Endodermal cell (in vitro differentiated cells): ENCODE results near the gene ASB8. TPM values are rescaled to one million over a fixed set of nuclear protein-coding genes. Genes with fewer than 3 reads are reported as not detected.

Experiments used
- DNase-seq: peaks from one replicate; pipeline ENCODE4 v3.0.0-alpha.2; 2017
- H3K27ac ChIP-seq: 2 replicates; pipeline ENCODE4 v1.5.1; 2013; ENCODE audit warnings: mild to moderate bottlenecking, low read depth, low read length, moderate library complexity
- H3K27me3 ChIP-seq: 2 replicates; pipeline ENCODE4 v1.6.1; 2013; ENCODE audit warnings: mild to moderate bottlenecking, low read length, moderate library complexity; ENCODE audit not compliant: insufficient read depth, control insufficient read depth, poor library complexity, severe bottlenecking
- H3K36me3 ChIP-seq: 2 replicates; pipeline ENCODE4 v1.7.0; 2013; ENCODE audit warnings: mild to moderate bottlenecking, low read length, moderate library complexity; ENCODE audit not compliant: control insufficient read depth, insufficient read depth
- H3K4me1 ChIP-seq: one replicate; pipeline ENCODE4 v1.7.0; 2013; ENCODE audit warnings: low read length; ENCODE audit not compliant: control insufficient read depth, insufficient read depth
- H3K4me3 ChIP-seq: 2 replicates; pipeline ENCODE4 v1.5.1; 2013; ENCODE audit warnings: mild to moderate bottlenecking, low read length, moderate library complexity
- H3K9ac ChIP-seq: 2 replicates; pipeline ENCODE4 v1.6.1; 2013; ENCODE audit warnings: mild to moderate bottlenecking, low read length, moderate library complexity; ENCODE audit not compliant: poor library complexity, severe bottlenecking; ENCODE audit errors: extremely low read depth
- H3K9me3 ChIP-seq: 2 replicates; pipeline ENCODE4 v1.6.1; 2013; ENCODE audit warnings: mild to moderate bottlenecking, low read length, moderate library complexity; ENCODE audit not compliant: control insufficient read depth
- H3K27ac Mint-ChIP-seq: 2 replicates; pipeline ENCODE4 v1.8.0; 2020; ENCODE audit warnings: mixed read lengths
- H3K27me3 Mint-ChIP-seq: 2 replicates; pipeline ENCODE4 v1.8.0; 2021; ENCODE audit warnings: mild to moderate bottlenecking, mixed read lengths; ENCODE audit not compliant: insufficient read depth
- H3K36me3 Mint-ChIP-seq: 2 replicates; pipeline ENCODE4 v1.8.0; 2020; ENCODE audit warnings: low read depth, mixed read lengths
- H3K4me1 Mint-ChIP-seq: 2 replicates; pipeline ENCODE4 v1.8.0; 2020; ENCODE audit warnings: mixed read lengths
- H3K4me3 Mint-ChIP-seq: 2 replicates; pipeline ENCODE4 v1.8.0; 2020; ENCODE audit warnings: mild to moderate bottlenecking, moderate library complexity, mixed read lengths
- H3K9me3 Mint-ChIP-seq: 2 replicates; pipeline ENCODE4 v1.8.0; 2020; ENCODE audit warnings: mild to moderate bottlenecking, mixed read lengths
- WGBS, 2 experiments: methylation state at CpG; one replicate each; pipeline versions ENCODE4 v1.1.5 to v1.1.7; 2013; ENCODE audit warnings: missing lambda C conversion rate in 2 of 2, mixed read lengths in 1 of 2; ENCODE audit not compliant: insufficient coverage in 1 of 2, insufficient read length in 1 of 2; 5-methylcytosine and 5-hydroxymethylcytosine counted together
- total RNA-seq, 2 donors: library from RNA; stranded (reverse); fragmentation: NEBNext Ultra II Directional in 1 of 2; extraction: Animal tissue kit (Norgen Biotek cat#: 25700) in 1 of 2; gene quantifications; 2 replicates in 1 of 2; 3 replicates in 1 of 2; pipeline ENCODE4 v1.2.1, GENCODE V29; 2021
- TF ChIP-seq, protein P1 (sequence below): fragments of 200-600 bp; sonication (generic); conservative IDR thresholded peaks from 2 replicates; pipeline ENCODE4 v1.5.0; 2021; ENCODE audit warnings: antibody characterized with exemption, mild to moderate bottlenecking

Gene ASB8
- total RNA-seq, 2 donors from 2014 or later, result 7.1 to 9.0 TPM

DNA sequence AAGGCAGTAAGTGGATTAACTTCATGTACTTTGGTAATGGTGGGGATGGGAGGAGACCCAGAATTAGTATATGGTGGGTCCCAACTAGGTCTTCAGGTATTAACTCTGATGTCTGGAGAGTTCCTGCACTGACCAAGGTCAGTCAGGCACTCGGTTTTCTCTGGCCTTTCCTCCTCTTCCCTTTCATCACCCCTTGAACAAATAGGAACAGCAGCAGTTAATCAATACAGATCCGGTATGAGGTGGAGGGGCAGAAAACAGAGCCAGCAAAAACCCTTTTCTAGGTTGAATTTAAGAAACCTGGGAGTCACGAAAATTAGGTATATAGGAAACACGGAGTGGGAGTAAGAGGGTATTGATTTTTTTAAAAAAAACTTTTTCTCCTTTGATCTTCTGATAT, 34.1 kb downstream of the ASB8 start:
- H3K4me1 Mint-ChIP-seq, result peaks cover 21% of the 10 kb centered on the region
- Histone ChIP-seq H3K27me3 (no peaks in the 10 kb centered on the region), H3K9ac (no peak overlapping the region), H3K27ac (no peak overlapping the region), H3K9me3 (no peaks in the 10 kb centered on the region), H3K4me1 (peaks cover 6% of the 10 kb centered on the region), H3K4me3 (no peak overlapping the region), H3K36me3 (peaks cover 42% of the 10 kb centered on the region)
- no peak for DNase-seq
- H3K36me3 Mint-ChIP-seq, result peaks cover 36% of the 10 kb centered on the region
- H3K9me3 Mint-ChIP-seq, result no peaks in the 10 kb centered on the region
- no peak overlapping the region for H3K27ac Mint-ChIP-seq
- 90% methylated on average over 4 of the region's 4 CpGs; no CpG with 5 or more reads in 1 of the 2 experiments for WGBS, 2 experiments
- TF ChIP-seq, protein P1, sequence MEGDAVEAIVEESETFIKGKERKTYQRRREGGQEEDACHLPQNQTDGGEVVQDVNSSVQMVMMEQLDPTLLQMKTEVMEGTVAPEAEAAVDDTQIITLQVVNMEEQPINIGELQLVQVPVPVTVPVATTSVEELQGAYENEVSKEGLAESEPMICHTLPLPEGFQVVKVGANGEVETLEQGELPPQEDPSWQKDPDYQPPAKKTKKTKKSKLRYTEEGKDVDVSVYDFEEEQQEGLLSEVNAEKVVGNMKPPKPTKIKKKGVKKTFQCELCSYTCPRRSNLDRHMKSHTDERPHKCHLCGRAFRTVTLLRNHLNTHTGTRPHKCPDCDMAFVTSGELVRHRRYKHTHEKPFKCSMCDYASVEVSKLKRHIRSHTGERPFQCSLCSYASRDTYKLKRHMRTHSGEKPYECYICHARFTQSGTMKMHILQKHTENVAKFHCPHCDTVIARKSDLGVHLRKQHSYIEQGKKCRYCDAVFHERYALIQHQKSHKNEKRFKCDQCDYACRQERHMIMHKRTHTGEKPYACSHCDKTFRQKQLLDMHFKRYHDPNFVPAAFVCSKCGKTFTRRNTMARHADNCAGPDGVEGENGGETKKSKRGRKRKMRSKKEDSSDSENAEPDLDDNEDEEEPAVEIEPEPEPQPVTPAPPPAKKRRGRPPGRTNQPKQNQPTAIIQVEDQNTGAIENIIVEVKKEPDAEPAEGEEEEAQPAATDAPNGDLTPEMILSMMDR, result no peak
- no peak overlapping the region for H3K4me3 Mint-ChIP-seq
- no peaks in the 10 kb centered on the region for H3K27me3 Mint-ChIP-seq

DNA sequence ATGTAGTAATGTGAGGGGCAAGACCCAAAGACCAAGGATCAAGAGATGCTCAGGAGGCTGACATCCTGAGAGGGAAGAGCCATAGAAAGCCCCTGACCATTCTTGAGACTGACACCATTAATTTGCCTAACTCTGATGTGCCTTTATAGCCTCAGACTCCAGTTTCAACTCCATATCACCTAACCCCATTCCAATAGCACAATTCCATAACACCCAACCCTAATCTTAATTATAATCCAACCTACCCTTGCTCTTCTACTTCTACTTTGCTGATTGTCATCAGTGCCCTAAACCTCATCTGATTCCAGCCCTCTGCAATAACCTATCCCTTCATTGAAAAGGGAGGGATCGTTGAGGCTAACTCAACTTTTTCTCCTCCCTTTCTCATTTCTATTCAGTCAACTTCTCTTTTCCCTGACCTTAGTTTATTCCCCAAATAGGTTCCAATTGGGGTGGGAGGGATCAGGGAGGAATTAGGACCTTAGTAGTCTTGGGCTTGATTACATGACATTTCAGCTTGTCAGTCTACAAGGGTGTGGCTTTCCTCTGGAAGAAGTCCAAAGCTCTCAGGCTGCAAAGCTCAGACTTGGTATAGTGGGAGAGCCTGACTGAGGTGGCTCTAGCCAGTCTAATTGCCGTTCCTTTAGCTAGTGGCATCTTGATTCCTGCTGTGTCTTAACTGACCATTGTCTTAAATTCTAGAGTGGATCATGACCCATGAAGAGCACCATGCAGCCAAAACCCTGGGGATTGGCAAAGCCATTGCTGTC, 35.1 kb downstream of the ASB8 start:
- DNase-seq, result no peak
- peaks cover 36% of the 10 kb centered on the region for H3K36me3 ChIP-seq
- no peaks in the 10 kb centered on the region for H3K9me3 ChIP-seq
- no peak overlapping the region for H3K9ac ChIP-seq
- H3K4me3 ChIP-seq, result peak overlapping the region; percentile 41
- no peaks in the 10 kb centered on the region for H3K27me3 ChIP-seq
- peaks cover 21% of the 10 kb centered on the region for H3K4me1 Mint-ChIP-seq
- TF ChIP-seq, protein P1, result no peak
- H3K4me1 ChIP-seq, result peaks cover 6% of the 10 kb centered on the region
- H3K27ac Mint-ChIP-seq, result no peak overlapping the region
- 94 to 95% methylated on average over 2 of the region's 2 CpGs for WGBS, 2 experiments
- no peak overlapping the region for H3K4me3 Mint-ChIP-seq
- no peak overlapping the region for H3K27ac ChIP-seq
- no peaks in the 10 kb centered on the region for H3K27me3 Mint-ChIP-seq
- H3K36me3 Mint-ChIP-seq, result peaks cover 30% of the 10 kb centered on the region
- H3K9me3 Mint-ChIP-seq, result no peaks in the 10 kb centered on the region

DNA sequence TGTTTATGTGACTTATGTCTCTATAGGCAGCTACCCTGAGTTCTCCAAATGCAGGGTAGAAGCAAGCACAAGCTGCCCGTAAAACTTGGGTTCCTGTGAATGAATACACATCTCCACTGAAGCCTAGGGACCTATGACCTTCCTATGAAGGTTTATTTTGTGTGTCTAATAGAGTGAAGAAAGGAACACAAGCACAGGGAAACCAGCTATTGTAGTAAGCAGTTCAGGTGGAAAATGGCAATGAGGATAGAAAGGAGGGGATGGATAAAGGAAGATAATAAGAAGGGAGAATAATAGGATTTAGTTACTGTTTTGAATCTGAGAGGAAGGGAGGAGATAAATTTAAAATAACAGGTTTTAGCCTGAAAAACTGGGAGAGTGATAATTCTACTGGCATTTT, 35.8 kb downstream of the ASB8 start:
- peaks cover 6% of the 10 kb centered on the region for H3K4me1 ChIP-seq
- no peaks in the 10 kb centered on the region for H3K9me3 Mint-ChIP-seq
- H3K4me1 Mint-ChIP-seq, result peaks cover 21% of the 10 kb centered on the region
- peaks cover 3% of the 10 kb centered on the region for H3K27me3 Mint-ChIP-seq
- TF ChIP-seq, protein P1, result no peak
- H3K27ac Mint-ChIP-seq, result no peak overlapping the region
- no peaks in the 10 kb centered on the region for H3K9me3 ChIP-seq
- H3K27me3 ChIP-seq, result no peaks in the 10 kb centered on the region
- no peak for DNase-seq
- H3K36me3 Mint-ChIP-seq, result peaks cover 27% of the 10 kb centered on the region
- H3K9ac ChIP-seq, result no peak overlapping the region
- H3K36me3 ChIP-seq, result peaks cover 30% of the 10 kb centered on the region
- WGBS, 2 experiments, result 50 to 100% methylated on average over 1 of the region's 1 CpG
- H3K4me3 Mint-ChIP-seq, result no peak overlapping the region
- no peak overlapping the region for H3K27ac ChIP-seq
- H3K4me3 ChIP-seq, result peak overlapping the region; percentile 41
